Chondrocyte (in vitro differentiated cells): ENCODE data around the gene MPP3. TPM values are rescaled to one million over a fixed set of nuclear protein-coding genes. Genes with fewer than 3 reads are reported as not detected.

Experiments used
- DNase-seq: peaks from one replicate; pipeline ENCODE4 v3.0.0; 2021; ENCODE audit warnings: mixed read lengths, low spot score
- H3K27ac Mint-ChIP-seq: one replicate; pipeline ENCODE4 v1.8.0; 2021; ENCODE audit warnings: mild to moderate bottlenecking, moderate library complexity, mixed read lengths; ENCODE audit not compliant: unreplicated experiment
- H3K27me3 Mint-ChIP-seq: 2 replicates; pipeline ENCODE4 v1.8.0; 2021; ENCODE audit warnings: low read depth, mixed read lengths
- H3K36me3 Mint-ChIP-seq: 2 replicates; pipeline ENCODE4 v1.8.0; 2021; ENCODE audit warnings: low read depth, mixed read lengths
- H3K4me1 Mint-ChIP-seq: 2 replicates; pipeline ENCODE4 v1.8.0; 2021; ENCODE audit warnings: low read depth, mild to moderate bottlenecking, mixed read lengths
- H3K4me3 Mint-ChIP-seq: one replicate; pipeline ENCODE4 v1.8.0; 2021; ENCODE audit warnings: mild to moderate bottlenecking, moderate library complexity, mixed read lengths; ENCODE audit not compliant: unreplicated experiment
- H3K9me3 Mint-ChIP-seq: 2 replicates; pipeline ENCODE4 v1.8.0; 2021; ENCODE audit warnings: low read depth, mixed read lengths
- CTCF ChIP-seq: fragments of 200-600 bp; sonication (generic); IDR thresholded peaks from 2 replicates; pipeline ENCODE4 v1.5.0; 2021; ENCODE audit warnings: antibody characterized with exemption, mild to moderate bottlenecking, moderate library complexity
- total RNA-seq: library from RNA; stranded (reverse); gene quantifications from 3 replicates; pipeline ENCODE4 v1.2.1, GENCODE V29; 2021

The MPP3 gene
- total RNA-seq, 1 donor from 2014 or later, result 14.4 TPM

GRCh38 chr17:43879723-43880419 is 46.9 kb upstream of the MPP3 start:
- Mint-ChIP-seq H3K4me3 (no peak overlapping the region), H3K4me1 (peaks cover 3% of the 10 kb centered on the region), H3K27ac (no peak overlapping the region), H3K27me3 (no peaks in the 10 kb centered on the region), H3K9me3 (no peaks in the 10 kb centered on the region), H3K36me3 (peaks cover 4% of the 10 kb centered on the region)
- no peak for DNase-seq
- TF ChIP-seq CTCF, result no peak

GRCh38 chr17:43878260-43879175 is 45.6 kb upstream of the MPP3 start:
- Mint-ChIP-seq H3K4me3 (no peak overlapping the region), H3K27ac (peak overlapping the region; percentile 59), H3K9me3 (no peaks in the 10 kb centered on the region), H3K27me3 (peaks cover 1% of the 10 kb centered on the region), H3K36me3 (peaks cover 4% of the 10 kb centered on the region), H3K4me1 (peaks cover 3% of the 10 kb centered on the region)
- peak; percentile 96 for TF ChIP-seq CTCF
- no peak for DNase-seq

GRCh38 chr17:43877451-43878155 is 44.7 kb upstream of the MPP3 start:
- DNase-seq, result no peak
- no peak for TF ChIP-seq CTCF
- Mint-ChIP-seq H3K27ac (no peak overlapping the region), H3K36me3 (peaks cover 2% of the 10 kb centered on the region), H3K27me3 (peaks cover 2% of the 10 kb centered on the region), H3K4me1 (peaks cover 3% of the 10 kb centered on the region), H3K4me3 (no peak overlapping the region), H3K9me3 (no peaks in the 10 kb centered on the region)

GRCh38 chr17:43877031-43877430 is 44.1 kb upstream of the MPP3 start:
- no peak for TF ChIP-seq CTCF
- no peak for DNase-seq
- Mint-ChIP-seq H3K36me3 (peaks cover 2% of the 10 kb centered on the region), H3K9me3 (no peaks in the 10 kb centered on the region), H3K4me3 (no peak overlapping the region), H3K27me3 (peaks cover 7% of the 10 kb centered on the region), H3K4me1 (peaks cover 3% of the 10 kb centered on the region), H3K27ac (no peak overlapping the region)
